ENCODE data around the gene ZNF662.

GRCh38 chr3:42946050-42946449 lies 40.1 kb downstream of the ZNF662 start:
- no peak for TF ChIP-seq EP300 (IDR thresholded peaks at IDR 0.05)
- TF ChIP-seq, protein P1, sequence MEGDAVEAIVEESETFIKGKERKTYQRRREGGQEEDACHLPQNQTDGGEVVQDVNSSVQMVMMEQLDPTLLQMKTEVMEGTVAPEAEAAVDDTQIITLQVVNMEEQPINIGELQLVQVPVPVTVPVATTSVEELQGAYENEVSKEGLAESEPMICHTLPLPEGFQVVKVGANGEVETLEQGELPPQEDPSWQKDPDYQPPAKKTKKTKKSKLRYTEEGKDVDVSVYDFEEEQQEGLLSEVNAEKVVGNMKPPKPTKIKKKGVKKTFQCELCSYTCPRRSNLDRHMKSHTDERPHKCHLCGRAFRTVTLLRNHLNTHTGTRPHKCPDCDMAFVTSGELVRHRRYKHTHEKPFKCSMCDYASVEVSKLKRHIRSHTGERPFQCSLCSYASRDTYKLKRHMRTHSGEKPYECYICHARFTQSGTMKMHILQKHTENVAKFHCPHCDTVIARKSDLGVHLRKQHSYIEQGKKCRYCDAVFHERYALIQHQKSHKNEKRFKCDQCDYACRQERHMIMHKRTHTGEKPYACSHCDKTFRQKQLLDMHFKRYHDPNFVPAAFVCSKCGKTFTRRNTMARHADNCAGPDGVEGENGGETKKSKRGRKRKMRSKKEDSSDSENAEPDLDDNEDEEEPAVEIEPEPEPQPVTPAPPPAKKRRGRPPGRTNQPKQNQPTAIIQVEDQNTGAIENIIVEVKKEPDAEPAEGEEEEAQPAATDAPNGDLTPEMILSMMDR (IDR thresholded peaks at IDR 0.05), result no peak
- TF ChIP-seq POLR2A (IDR thresholded peaks at IDR 0.05), result no peak
- TF ChIP-seq POLR2AphosphoS5 (IDR thresholded peaks at IDR 0.05), result no peak
